ENCODE data around the gene CDH12.

- TF ChIP-seq POLR2A (IDR thresholded peaks at IDR 0.05) (no peak), CTCF (IDR thresholded peaks at IDR 0.05) (no peak)
These were observed 1148.0 kb downstream of the CDH12 start for GRCh38 chr5:21704974-21705668.

Measured in thyroid gland (tissue), 4 donors.